Neural cell (in vitro differentiated cells): Measurements from ENCODE around the gene GRHL3. TPM values are rescaled to one million over a fixed set of nuclear protein-coding genes. Genes with fewer than 3 reads are reported as not detected.
"Not testable (repeated sequence)": the region's sequence is repeated elsewhere in the genome, so short reads cannot be mapped to it uniquely, and the experiment has no call there.

ENCODE experiments used
- H2AFZ ChIP-seq: fragments of 200-600, 300-800 bp; sonication (generic), shearing (Covaris generic); 2 replicates; pipeline ENCODE4 v1.6.0; 2014; ENCODE audit warnings: low read depth, mild to moderate bottlenecking, antibody characterized with exemption, low read length, moderate library complexity
- H3F3A ChIP-seq: fragments of 200-600 bp; shearing (Covaris generic); 2 replicates; pipeline ENCODE4 v1.6.1; 2016; ENCODE audit warnings: mild to moderate bottlenecking, moderate library complexity, mixed read lengths, antibody characterized with exemption, low read length; ENCODE audit not compliant: insufficient read depth, poor library complexity, severe bottlenecking
- H3K27ac ChIP-seq: fragments of 200-600, 300-800 bp; sonication (generic), shearing (Covaris generic); 2 replicates; pipeline ENCODE4 v1.5.1; 2014; ENCODE audit warnings: mild to moderate bottlenecking, low read length, moderate library complexity
- H3K27me3 ChIP-seq: fragments of 300-800, 200-600 bp; sonication (generic), shearing (Covaris generic); 2 replicates; pipeline ENCODE4 v1.6.0; 2014; ENCODE audit warnings: mild to moderate bottlenecking, low read depth, low read length, moderate library complexity; ENCODE audit not compliant: insufficient read depth
- H3K36me3 ChIP-seq: fragments of 300-800, 200-600 bp; sonication (generic), shearing (Covaris generic); 2 replicates; pipeline ENCODE4 v1.5.1; 2014; ENCODE audit warnings: mild to moderate bottlenecking, antibody characterized with exemption, low read length, moderate library complexity; ENCODE audit not compliant: insufficient read depth
- H3K4me2 ChIP-seq: fragments of 300-800, 200-600 bp; sonication (generic), shearing (Covaris generic); 2 replicates; pipeline ENCODE4 v1.6.0; 2014; ENCODE audit warnings: mild to moderate bottlenecking, low read length
- H3K4me3 ChIP-seq: fragments of 300-800, 200-600 bp; sonication (generic), shearing (Covaris generic); 2 replicates; pipeline ENCODE4 v1.5.1; 2014; ENCODE audit warnings: mild to moderate bottlenecking, low read length, moderate library complexity
- H3K79me2 ChIP-seq: fragments of 200-600 bp; shearing (Covaris generic); replicated peaks from 2 replicates; pipeline ENCODE4 v1.6.0; 2014; ENCODE audit warnings: mild to moderate bottlenecking, low read length, moderate library complexity; ENCODE audit not compliant: insufficient read depth
- H3K9ac ChIP-seq: fragments of 300-800, 200-600 bp; sonication (generic), shearing (Covaris generic); 2 replicates; pipeline ENCODE4 v1.6.1; 2016; ENCODE audit warnings: mild to moderate bottlenecking, low read length, mixed read lengths
- H3K9me2 ChIP-seq: fragments of 200-600 bp; shearing (Covaris generic); 2 replicates; pipeline ENCODE4 v1.6.1; 2016; ENCODE audit warnings: mild to moderate bottlenecking, low read length, mixed read lengths; ENCODE audit not compliant: insufficient read depth
- H3K9me3 ChIP-seq: fragments of 200-600, 300-800 bp; sonication (generic), shearing (Covaris generic); 2 replicates; pipeline ENCODE4 v1.6.1; 2016; ENCODE audit warnings: mild to moderate bottlenecking, mixed run types, low read length, moderate library complexity, mixed read lengths
- H4K20me1 ChIP-seq: fragments of 200-600 bp; shearing (Covaris generic); 2 replicates; pipeline ENCODE4 v1.6.1; 2016; ENCODE audit warnings: mild to moderate bottlenecking, mixed run types; ENCODE audit not compliant: insufficient read depth
- CTCF ChIP-seq: fragments of 450-650 bp; IDR thresholded peaks from 2 replicates; pipeline ENCODE4 v1.5.1; 2014; ENCODE audit warnings: antibody characterized with exemption, mild to moderate bottlenecking, moderate library complexity; ENCODE audit not compliant: poor library complexity, severe bottlenecking
- EP300 ChIP-seq: fragments of 450-650 bp; conservative IDR thresholded peaks from 2 replicates; pipeline ENCODE4 v1.6.1; 2014; ENCODE audit warnings: antibody characterized with exemption, mild to moderate bottlenecking, moderate library complexity; ENCODE audit not compliant: poor library complexity, severe bottlenecking
- EZH2 ChIP-seq: fragments of 200-600, 300-800 bp; shearing (Covaris generic), sonication (generic); IDR thresholded peaks from 2 replicates; pipeline ENCODE4 v1.6.1; 2014; ENCODE audit warnings: antibody characterized with exemption, low read length, borderline replicate concordance, mild to moderate bottlenecking; ENCODE audit not compliant: insufficient read depth, poor library complexity, severe bottlenecking
- MXI1 ChIP-seq: fragments of 450-650 bp; conservative IDR thresholded peaks from 2 replicates; pipeline ENCODE4 v1.6.1; 2014; ENCODE audit warnings: antibody characterized with exemption, mild to moderate bottlenecking; ENCODE audit not compliant: poor library complexity, severe bottlenecking
- RAD21 ChIP-seq: fragments of 450-650 bp; conservative IDR thresholded peaks from 2 replicates; pipeline ENCODE4 v1.6.1; 2014; ENCODE audit warnings: antibody characterized with exemption, mild to moderate bottlenecking, moderate library complexity
- REST ChIP-seq: IDR thresholded peaks from 2 replicates; pipeline ENCODE4 v1.6.1; 2012; ENCODE audit warnings: borderline replicate concordance
- SMC3 ChIP-seq: fragments of 450-650 bp; conservative IDR thresholded peaks from 2 replicates; pipeline ENCODE4 v1.6.1; 2014; ENCODE audit warnings: antibody characterized with exemption, mild to moderate bottlenecking, moderate library complexity; ENCODE audit not compliant: poor library complexity
- TAF1 ChIP-seq: IDR thresholded peaks from 2 replicates; pipeline ENCODE4 v1.6.1; 2012; ENCODE audit warnings: low read depth
- polyA minus RNA-seq: library from RNA; depleted of rRNA, polyadenylated mRNA; stranded (reverse); fragments of >200 nt; gene quantifications from 2 replicates; pipeline ENCODE4 v1.2.3, GENCODE V29; 2014
- polyA plus RNA-seq: library from polyadenylated mRNA; depleted of rRNA; stranded (reverse); fragments of >200 nt; gene quantifications from 2 replicates; pipeline ENCODE4 v1.2.3, GENCODE V29; 2014

The GRHL3 gene
- not detected in 2 replicates for polyA plus RNA-seq
- not detected in 2 replicates for polyA minus RNA-seq

GRCh38 chr1:24319312-24319863 is at the start of gene GRHL3:
GRHL3 (plus strand) TSS chr1:24319357; CDS start chr1:24319552, 195 bp downstream.
- H3K4me3 ChIP-seq, result no peak within 1 kb of the TSS
- no peaks in the 10 kb centered on the region for H3K36me3 ChIP-seq
- H4K20me1 ChIP-seq, result no peaks in the 10 kb centered on the region
- no peaks in the 10 kb centered on the region for H3K79me2 ChIP-seq
- H3K9me3 ChIP-seq, result no peaks in the 10 kb centered on the region
- no peaks in the 10 kb centered on the region for H3K9me2 ChIP-seq
- no peak within 1 kb of the TSS for H2AFZ ChIP-seq
- H3F3A ChIP-seq, result no peaks in the 10 kb centered on the region
- peaks cover 64% of the 10 kb centered on the region for H3K27me3 ChIP-seq
- no peak within 1 kb of the TSS for H3K9ac ChIP-seq
- no peak within 1 kb of the TSS for H3K4me2 ChIP-seq
- no peak within 1 kb of the TSS for H3K27ac ChIP-seq
- TF ChIP-seq CTCF (no peak), EZH2 (no peak), TAF1 (no peak), SMC3 (no peak), EP300 (no peak), MXI1 (no peak), RAD21 (no peak), REST (no peak)

GRCh38 chr1:24274203-24275103 is 44.7 kb upstream of the GRHL3 start:
- not testable (repeated sequence) for H3K4me2 ChIP-seq, H3K9ac ChIP-seq, H3F3A ChIP-seq, H4K20me1 ChIP-seq, H3K79me2 ChIP-seq, H3K9me3 ChIP-seq, H3K36me3 ChIP-seq, H3K9me2 ChIP-seq, H3K27ac ChIP-seq, H3K4me3 ChIP-seq, H2AFZ ChIP-seq, H3K27me3 ChIP-seq
